ENCODE results near the gene PDGFA. TPM values are rescaled to one million over a fixed set of nuclear protein-coding genes. Genes with fewer than 3 reads are reported as not detected.

The PDGFA gene
- total RNA-seq, 2 experiments from 2014 or later, result not detected

DNA sequence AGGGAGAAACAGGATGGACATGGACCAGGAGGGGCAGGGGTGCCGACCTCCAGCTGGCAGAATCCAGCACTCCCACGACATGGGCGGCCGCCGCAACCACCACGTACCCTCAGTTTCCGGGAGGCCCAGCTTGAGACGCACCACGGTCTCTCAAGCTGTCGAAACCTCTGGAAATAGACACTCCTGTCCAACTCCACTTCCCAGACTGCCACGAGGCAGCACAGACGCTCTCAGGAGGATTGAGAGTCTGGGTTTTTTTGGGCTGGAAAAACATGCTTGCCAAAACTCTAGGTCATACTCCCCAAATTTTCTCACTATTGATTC, 37.9 kb upstream of the PDGFA start:
- intact Hi-C loops (cut with micrococcal nuclease; ENCODE audit: unreplicated experiment), result no loop called here
- BruUV-seq (replicated peaks), result no TSS peak
- no peaks in the 10 kb centered on the region for H3K4me1 ChIP-seq (ENCODE audit: insufficient read depth, low read length, poor library complexity, severe bottlenecking)
- H3K9me3 ChIP-seq (ENCODE audit: low read length), result no peaks in the 10 kb centered on the region
- H3K4me2 ChIP-seq (ENCODE audit: low read length), result no peak overlapping the region
- H3K4me3 ChIP-seq (ENCODE audit: low read depth, low read length, poor library complexity, severe bottlenecking), result no peak overlapping the region
- no peak overlapping the region for H3K27ac ChIP-seq (ENCODE audit: low read depth, low read length, poor library complexity, severe bottlenecking)
- H2AFZ ChIP-seq (ENCODE audit: low read length), result no peak overlapping the region
- H3K9me2 ChIP-seq (ENCODE audit: insufficient read depth, low read length), result no peaks in the 10 kb centered on the region
- CTCF ChIA-PET (ENCODE audit: unreplicated experiment), result no interaction called here
- H3K79me2 ChIP-seq (ENCODE audit: insufficient read depth, low read depth, low read length), result no peaks in the 10 kb centered on the region
- H3K36me3 ChIP-seq (ENCODE audit: insufficient read depth, low read length), result no peaks in the 10 kb centered on the region
- POLR2A ChIA-PET, result no interaction called here
- no peak for DNase-seq (ENCODE audit: low spot score)
- H4K20me1 ChIP-seq (ENCODE audit: insufficient read depth, low read length), result no peaks in the 10 kb centered on the region
- TF ChIP-seq, protein P1, sequence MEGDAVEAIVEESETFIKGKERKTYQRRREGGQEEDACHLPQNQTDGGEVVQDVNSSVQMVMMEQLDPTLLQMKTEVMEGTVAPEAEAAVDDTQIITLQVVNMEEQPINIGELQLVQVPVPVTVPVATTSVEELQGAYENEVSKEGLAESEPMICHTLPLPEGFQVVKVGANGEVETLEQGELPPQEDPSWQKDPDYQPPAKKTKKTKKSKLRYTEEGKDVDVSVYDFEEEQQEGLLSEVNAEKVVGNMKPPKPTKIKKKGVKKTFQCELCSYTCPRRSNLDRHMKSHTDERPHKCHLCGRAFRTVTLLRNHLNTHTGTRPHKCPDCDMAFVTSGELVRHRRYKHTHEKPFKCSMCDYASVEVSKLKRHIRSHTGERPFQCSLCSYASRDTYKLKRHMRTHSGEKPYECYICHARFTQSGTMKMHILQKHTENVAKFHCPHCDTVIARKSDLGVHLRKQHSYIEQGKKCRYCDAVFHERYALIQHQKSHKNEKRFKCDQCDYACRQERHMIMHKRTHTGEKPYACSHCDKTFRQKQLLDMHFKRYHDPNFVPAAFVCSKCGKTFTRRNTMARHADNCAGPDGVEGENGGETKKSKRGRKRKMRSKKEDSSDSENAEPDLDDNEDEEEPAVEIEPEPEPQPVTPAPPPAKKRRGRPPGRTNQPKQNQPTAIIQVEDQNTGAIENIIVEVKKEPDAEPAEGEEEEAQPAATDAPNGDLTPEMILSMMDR (conservative IDR thresholded peaks at IDR 0.05; ENCODE audit: low read length), result no peak
- TF ChIP-seq EZH2phosphoT487 (IDR thresholded peaks at IDR 0.05; ENCODE audit: borderline replicate concordance, low read depth, low read length), result no peak

DNA sequence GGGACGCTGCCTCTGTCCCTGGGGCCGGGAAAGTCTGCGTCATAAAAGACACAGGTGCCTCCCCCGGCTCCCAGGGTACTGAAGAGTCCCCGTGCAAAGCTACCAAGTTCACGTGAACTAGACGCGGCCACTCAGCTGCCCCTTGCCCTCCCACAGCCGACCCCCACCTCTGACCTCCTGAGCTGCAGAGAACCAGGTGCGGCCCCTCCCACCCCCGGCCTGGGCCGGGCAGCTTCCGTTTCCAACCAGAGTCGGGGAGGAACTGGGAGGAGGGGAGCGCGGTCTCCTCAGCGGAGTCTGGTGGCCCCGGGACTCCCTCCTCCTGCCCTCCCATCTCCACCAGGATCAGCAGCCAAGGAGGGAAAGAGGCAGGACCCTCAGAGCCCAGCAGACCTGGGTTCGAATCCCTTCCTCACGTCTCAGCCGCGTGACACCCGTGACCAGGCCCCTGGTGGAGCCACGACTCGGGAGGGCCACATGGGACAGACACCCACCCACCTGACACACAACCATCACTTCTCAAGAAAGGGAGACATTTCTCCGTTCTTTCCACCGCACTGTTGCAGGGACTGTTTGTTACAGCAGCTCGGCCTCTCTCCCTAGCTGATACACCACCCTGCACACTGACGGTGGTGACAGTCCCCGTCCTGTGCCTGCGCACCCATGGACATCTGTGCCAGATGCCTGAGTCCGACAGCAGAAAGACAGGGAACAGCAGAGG, 37.4 kb upstream of the PDGFA start:
- no peak overlapping the region for H3K4me3 ChIP-seq (ENCODE audit: low read depth, low read length, poor library complexity, severe bottlenecking)
- no peak overlapping the region for H3K27ac ChIP-seq (ENCODE audit: low read depth, low read length, poor library complexity, severe bottlenecking)
- ChIA-PET CTCF (ENCODE audit: unreplicated experiment) (no interaction called here), POLR2A (no interaction called here)
- BruUV-seq (replicated peaks), result no TSS peak
- no peaks in the 10 kb centered on the region for H3K79me2 ChIP-seq (ENCODE audit: insufficient read depth, low read depth, low read length)
- no peaks in the 10 kb centered on the region for H3K9me3 ChIP-seq (ENCODE audit: low read length)
- no peak overlapping the region for H2AFZ ChIP-seq (ENCODE audit: low read length)
- H4K20me1 ChIP-seq (ENCODE audit: insufficient read depth, low read length), result no peaks in the 10 kb centered on the region
- intact Hi-C loops (cut with micrococcal nuclease; ENCODE audit: unreplicated experiment), result no loop called here
- H3K4me2 ChIP-seq (ENCODE audit: low read length), result no peak overlapping the region
- no peaks in the 10 kb centered on the region for H3K4me1 ChIP-seq (ENCODE audit: insufficient read depth, low read length, poor library complexity, severe bottlenecking)
- no peak for DNase-seq (ENCODE audit: low spot score)
- no peaks in the 10 kb centered on the region for H3K9me2 ChIP-seq (ENCODE audit: insufficient read depth, low read length)
- no peaks in the 10 kb centered on the region for H3K36me3 ChIP-seq (ENCODE audit: insufficient read depth, low read length)
- TF ChIP-seq, protein P1 (conservative IDR thresholded peaks at IDR 0.05; ENCODE audit: low read length), result no peak
- no peak for TF ChIP-seq EZH2phosphoT487 (IDR thresholded peaks at IDR 0.05; ENCODE audit: borderline replicate concordance, low read depth, low read length)

- Histone ChIP-seq H4K20me1 (ENCODE audit: insufficient read depth, low read length) (no peaks in the 10 kb centered on the region), H3K36me3 (ENCODE audit: insufficient read depth, low read length) (no peaks in the 10 kb centered on the region), H3K4me2 (ENCODE audit: low read length) (no peak overlapping the region), H3K4me3 (ENCODE audit: low read depth, low read length, poor library complexity, severe bottlenecking) (no peak overlapping the region), H3K9me3 (ENCODE audit: low read length) (no peaks in the 10 kb centered on the region), H2AFZ (ENCODE audit: low read length) (no peak overlapping the region), H3K9me2 (ENCODE audit: insufficient read depth, low read length) (no peaks in the 10 kb centered on the region), H3K79me2 (ENCODE audit: insufficient read depth, low read depth, low read length) (no peaks in the 10 kb centered on the region), H3K4me1 (ENCODE audit: insufficient read depth, low read length, poor library complexity, severe bottlenecking) (no peaks in the 10 kb centered on the region), H3K27ac (ENCODE audit: low read depth, low read length, poor library complexity, severe bottlenecking) (no peak overlapping the region)
- intact Hi-C loops (cut with micrococcal nuclease; ENCODE audit: unreplicated experiment), result no loop called here
- no TSS peak for BruUV-seq (replicated peaks)
- CTCF ChIA-PET (ENCODE audit: unreplicated experiment), result no interaction called here
- POLR2A ChIA-PET, result no interaction called here
- no peak for DNase-seq (ENCODE audit: low spot score)
- TF ChIP-seq EZH2phosphoT487 (IDR thresholded peaks at IDR 0.05; ENCODE audit: borderline replicate concordance, low read depth, low read length), result no peak
- TF ChIP-seq, protein P1 (conservative IDR thresholded peaks at IDR 0.05; ENCODE audit: low read length), result no peak
Observed at GRCh38 chr7:556291-556826, 36.7 kb upstream of the PDGFA start.
